Central memory CD4-positive, alpha-beta T cell (primary cell): ENCODE data around the gene GOLGA3.

Experiments
- DNase-seq: peaks from one replicate; pipeline ENCODE4 v3.0.0; 2022

GOLGA3 gene

DNA sequence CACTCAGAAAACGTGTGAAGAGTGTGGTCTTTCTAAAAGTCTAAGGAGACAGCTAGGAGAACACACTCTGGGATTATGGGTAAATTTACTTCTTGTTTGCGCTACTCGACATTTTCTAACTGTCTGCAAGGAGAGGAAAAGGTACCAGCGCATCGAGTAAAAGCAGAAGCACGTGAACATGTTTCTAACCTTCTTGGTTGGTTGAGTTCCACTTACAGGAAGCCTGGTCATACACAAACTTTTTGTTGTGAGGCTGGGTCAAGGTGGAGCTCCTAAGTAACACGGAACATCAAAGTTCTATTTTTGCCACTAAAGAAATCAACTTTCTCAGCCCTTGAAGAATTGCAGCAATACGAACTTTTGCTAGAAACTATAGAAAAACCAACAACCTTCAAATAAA, 87.0 kb downstream of the GOLGA3 start:
- no peak for DNase-seq

- DNase-seq: no peak
Measured at GRCh38 chr12:132740652-132741051, 88.0 kb downstream of the GOLGA3 start.

- no peak for DNase-seq
Measured at GRCh38 chr12:132740313-132740646, 88.4 kb downstream of the GOLGA3 start.

GRCh38 chr12:132739600-132740312, 88.9 kb downstream of the GOLGA3 start:
- no peak for DNase-seq

- no peak for DNase-seq
Measured at GRCh38 chr12:132736913-132737312, 91.8 kb downstream of the GOLGA3 start.

- DNase-seq: no peak
Measured at GRCh38 chr12:132736378-132736777, 92.3 kb downstream of the GOLGA3 start.

- no peak for DNase-seq
Measured at GRCh38 chr12:132735496-132735895, 93.2 kb downstream of the GOLGA3 start.

- no peak for DNase-seq
Measured at GRCh38 chr12:132734206-132734605, 94.5 kb downstream of the GOLGA3 start.

DNA sequence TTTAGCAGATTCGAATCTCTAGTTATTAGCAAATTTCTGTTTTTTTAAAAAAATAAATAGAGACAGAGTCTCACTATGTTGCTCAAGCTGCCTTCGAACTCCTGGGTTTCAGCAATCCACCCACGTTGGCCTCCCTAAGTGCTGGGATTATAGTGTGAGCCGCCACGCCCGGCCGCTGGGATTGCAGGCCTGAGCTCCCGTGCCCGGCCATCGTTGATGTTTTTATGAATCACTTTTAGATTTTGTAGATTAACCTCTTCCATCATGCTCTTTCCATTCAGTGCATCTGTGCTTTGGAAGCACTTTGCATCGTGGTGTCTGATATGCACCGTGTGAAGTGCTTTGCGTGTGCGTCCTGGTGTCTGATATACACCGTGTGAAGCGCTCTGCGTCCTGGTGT, 97.1 kb downstream of the GOLGA3 start:
- no peak for DNase-seq

- DNase-seq: no peak
Measured at GRCh38 chr12:132730353-132730752, 98.3 kb downstream of the GOLGA3 start.

DNA sequence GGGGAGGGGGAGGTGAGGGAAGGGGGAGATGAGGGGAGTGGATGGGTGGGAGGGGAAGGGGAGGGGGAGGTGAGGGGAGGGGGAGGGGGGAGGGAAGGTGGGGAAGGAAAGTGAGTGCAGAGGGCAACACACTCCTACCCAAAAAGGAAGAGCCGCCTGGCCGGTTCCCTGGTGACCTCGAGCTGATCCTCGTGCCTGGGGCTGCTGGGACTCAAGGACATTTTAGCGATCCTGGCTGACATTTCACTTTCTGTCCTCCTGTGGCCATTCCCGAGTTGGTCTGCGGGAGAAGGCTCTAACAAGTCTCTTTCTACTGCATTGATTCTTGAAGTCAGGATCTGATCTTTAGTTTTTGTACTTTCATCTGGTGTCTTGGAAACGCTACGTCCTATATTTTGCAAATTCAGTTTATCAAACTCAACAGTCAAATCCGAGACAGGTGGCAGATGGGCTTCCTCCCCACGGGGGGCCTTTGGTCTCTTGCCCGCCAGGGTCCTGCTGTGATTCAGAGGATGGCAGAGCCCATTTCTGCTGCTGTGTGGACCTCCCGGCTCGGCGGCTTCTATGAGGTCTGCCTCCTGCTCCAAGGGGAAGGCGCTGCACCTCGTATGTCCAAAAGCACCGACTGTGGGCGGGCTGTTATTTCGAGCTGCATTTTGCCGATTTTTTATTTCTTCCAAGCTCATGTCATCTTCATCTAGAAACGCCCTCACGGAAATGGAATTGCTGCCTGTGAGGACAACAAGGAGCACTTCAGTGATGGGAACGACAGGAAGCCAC, 98.9 kb downstream of the GOLGA3 start:
- no peak for DNase-seq

GRCh38 chr12:132728502-132728901, 100.2 kb downstream of the GOLGA3 start:
- no peak for DNase-seq

DNA sequence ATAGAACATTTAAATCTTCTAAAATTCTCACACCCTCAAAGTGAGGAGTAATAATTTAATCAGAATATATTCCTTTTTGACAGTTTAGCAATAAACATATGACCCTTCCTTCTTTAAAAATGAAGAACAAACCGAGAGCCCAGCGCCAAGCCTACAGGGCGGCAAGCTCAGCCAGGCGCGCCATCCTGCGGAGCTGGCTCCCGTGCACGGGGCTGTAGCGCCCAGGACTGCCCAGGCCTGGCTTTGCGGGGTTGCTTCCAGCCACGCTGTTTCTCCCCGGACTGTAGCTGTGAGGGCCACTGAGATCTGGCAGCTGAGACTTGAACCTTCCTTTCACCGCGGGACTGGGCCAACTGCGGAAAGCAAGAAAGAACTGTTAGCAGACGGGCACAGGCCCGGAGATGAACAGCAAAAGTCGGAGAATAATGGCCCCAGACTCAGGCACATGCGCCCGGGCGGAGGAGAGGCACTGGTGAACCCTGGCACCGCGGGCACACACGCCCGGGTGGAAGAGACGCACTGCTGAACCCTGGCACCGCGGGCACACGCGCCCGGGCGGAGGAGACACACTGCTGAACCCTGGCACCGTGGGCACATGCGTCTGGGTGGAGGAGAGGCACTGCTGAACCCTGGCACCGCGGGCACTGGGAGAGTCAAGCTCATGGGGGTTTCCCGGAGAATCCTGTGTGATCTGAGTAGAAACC, 101.4 kb downstream of the GOLGA3 start:
- DNase-seq: no peak

DNA sequence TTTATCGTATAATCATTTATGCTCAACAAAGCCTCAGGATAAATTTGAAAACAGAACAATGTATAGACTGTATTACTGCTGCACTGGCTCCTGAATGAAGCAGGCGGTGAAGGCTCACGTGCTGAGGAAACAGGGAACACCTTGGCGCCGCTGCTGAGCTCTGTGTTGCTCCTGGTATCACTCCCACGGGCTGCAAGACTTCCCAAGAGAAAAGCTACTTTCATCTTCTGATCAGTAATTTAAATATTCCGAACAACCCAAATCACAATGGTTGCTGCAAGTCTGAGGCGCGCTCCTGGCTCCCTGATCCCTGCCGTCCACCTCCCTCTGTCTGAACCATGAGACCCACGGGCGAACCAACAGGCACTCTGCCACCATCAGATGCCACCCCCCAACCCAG, 102.3 kb downstream of the GOLGA3 start:
- DNase-seq: no peak

DNA sequence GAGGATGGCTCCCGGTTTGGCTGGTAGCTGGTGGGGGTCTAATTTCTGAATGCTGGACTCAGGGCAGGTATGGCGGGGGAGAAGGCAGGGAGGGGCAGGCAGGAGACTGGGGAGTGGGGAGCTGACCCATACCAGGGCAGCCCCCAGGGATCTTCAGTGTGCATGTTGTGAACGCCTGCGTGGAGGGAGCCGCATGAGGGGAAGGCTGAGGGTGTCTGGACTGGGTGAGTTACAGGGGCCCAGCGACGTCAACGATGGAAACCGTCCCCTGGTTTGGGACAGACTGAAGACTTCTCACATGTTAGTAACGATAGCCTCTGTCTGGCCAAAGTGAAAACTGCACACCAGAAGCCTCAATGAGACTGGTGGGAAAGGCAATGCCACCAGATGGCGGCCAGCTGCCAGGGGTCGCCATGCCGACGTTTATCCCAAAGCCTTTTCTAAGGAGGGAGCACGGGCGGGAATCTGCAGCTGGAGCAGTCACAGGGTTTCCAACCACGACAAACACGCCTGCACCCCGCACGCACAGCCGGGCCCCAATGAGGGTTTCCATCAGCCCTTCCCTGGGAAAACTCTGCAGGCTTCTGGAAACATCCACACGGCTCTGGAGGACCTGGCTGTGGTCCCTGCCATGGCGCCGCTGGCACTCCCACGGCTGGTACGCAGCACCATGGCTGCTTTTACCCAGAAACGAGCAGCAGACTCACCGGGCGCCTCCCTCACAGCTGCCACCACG, 104.0 kb downstream of the GOLGA3 start:
- DNase-seq: no peak

GRCh38 chr12:132723764-132724140, 104.9 kb downstream of the GOLGA3 start:
- DNase-seq: no peak

DNA sequence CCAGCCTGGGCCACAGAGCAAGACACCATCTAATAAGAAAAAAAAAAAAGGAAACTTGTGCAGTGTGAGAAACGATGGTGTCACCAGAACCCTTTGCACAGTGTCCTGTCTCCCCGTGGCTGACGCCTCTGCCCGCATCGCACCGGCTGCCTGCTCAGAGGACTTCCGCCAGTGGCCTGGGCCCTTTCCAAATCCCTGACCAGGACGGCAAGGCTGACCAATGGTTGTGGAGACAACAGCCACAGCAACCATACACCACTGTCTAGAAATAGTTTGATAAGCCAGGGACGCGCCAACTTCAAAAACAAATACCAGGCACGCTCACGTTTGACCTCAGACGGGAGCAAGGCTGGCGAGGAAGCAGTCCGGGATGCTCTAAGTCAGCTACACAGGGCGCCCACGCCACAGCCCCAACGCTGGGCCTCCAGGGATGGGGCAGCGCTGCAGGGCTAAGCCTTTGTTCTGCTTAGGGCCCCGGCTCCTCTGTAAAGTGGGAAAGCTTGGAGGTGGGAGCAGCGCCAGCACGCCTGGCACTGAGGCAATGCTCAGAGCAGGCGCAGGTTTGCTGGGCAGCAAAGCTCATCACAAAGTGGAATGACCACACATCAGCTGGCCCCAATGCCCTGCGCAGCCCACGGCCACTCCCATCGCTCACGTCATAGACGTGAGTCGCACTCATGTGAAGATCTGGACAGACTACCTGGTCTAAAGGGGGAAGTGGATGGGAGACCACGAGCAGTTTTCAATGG, 105.5 kb downstream of the GOLGA3 start:
- no peak for DNase-seq

DNA sequence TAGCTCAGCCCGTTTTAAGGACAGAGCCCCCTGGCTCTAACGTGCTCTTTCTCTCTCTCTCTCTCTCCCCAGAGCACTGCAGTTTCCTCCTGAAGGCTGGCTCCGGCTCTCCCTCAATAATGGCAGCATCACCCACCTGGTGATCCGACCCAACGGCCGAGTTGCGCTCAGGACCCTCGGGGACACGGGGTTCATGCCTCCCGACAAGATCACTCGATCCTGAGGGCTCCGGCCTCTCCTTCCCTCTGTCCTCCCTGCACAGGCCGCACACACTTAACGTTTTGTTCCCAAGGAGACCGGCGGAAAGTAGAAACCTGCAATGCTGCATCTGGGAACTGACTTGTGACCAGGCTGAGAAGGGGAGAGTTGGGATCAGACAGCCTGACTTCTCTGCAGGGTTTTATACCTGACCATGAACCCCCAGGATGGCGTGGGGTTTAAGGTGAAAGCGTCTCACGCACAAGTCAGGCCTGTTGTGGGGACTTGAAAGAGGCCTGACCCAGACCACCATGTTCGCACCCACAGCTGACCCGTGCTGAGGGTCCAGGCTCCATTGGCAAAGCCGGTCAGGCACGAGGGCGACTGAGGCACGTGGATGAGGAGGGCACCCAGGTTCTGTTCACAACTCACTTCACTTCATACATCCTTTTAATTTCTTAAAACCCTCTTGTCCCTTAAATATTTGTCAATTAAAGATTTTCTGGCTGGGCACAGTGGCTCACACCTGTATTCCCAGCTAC, 107.9 kb downstream of the GOLGA3 start:
- no peak for DNase-seq

DNA sequence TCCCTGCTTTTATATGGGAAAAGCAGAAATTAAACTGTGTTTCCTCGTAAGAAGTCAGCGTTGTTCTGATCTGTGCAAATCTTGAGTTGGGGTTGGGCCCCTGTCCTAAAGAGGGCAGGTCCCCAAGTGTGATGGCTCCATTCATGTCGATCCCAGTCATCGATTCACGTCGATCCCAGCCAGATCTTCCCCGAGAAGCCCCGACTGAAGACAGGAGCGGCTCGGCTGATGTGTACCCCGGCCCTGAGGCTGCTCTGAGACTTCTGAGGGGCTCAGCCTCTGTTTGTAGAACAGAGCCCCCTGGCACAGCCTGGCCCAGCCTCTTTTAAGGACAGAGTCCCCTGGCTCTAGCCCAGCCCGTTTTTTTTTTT, 108.7 kb downstream of the GOLGA3 start:
- DNase-seq: no peak

- DNase-seq: no peak
Measured at GRCh38 chr12:132719141-132719953, 109.3 kb downstream of the GOLGA3 start.
